ENCODE results near the gene ALCAM. TPM values are rescaled to one million over a fixed set of nuclear protein-coding genes. Genes with fewer than 3 reads are reported as not detected.

ALCAM gene
- total RNA-seq, 1 donor from 2014 or later = 15.2 TPM

- TF ChIP-seq POLR2AphosphoS5 (IDR thresholded peaks at IDR 0.05; ENCODE audit: insufficient read depth in 1 of 2, low read depth in 1 of 2) (no peak), CTCF (IDR thresholded peaks at IDR 0.05) (no peak), POLR2A (IDR thresholded peaks at IDR 0.05) (no peak)
These were observed 204.3 kb downstream of the ALCAM start for GRCh38 chr3:105571005-105571404.

GRCh38 chr3:105572501-105572900 lies 205.8 kb downstream of the ALCAM start:
- TF ChIP-seq CTCF (IDR thresholded peaks at IDR 0.05) = no peak
- TF ChIP-seq POLR2A (IDR thresholded peaks at IDR 0.05) = no peak
- TF ChIP-seq POLR2AphosphoS5 (IDR thresholded peaks at IDR 0.05; ENCODE audit: insufficient read depth in 1 of 2, low read depth in 1 of 2) = no peak
- Histone ChIP-seq H3K27me3 (no peaks in the 10 kb centered on the region), H3K27ac (no peak overlapping the region), H3K4me1 (no peaks in the 10 kb centered on the region), H3K9me3 (no peaks in the 10 kb centered on the region), H3K4me3 (no peak overlapping the region), H3K36me3 (no peaks in the 10 kb centered on the region)
- DNase-seq (ENCODE audit: extremely low spot score in 2 of 2) = no peak
- intact Hi-C loops (cut with DNase I) = no loop called here

More at GRCh38 chr3:105571005-105571404, 204.3 kb downstream of the ALCAM start:
- Histone ChIP-seq H3K4me3 (no peak overlapping the region), H3K36me3 (no peaks in the 10 kb centered on the region), H3K27me3 (no peaks in the 10 kb centered on the region), H3K4me1 (no peaks in the 10 kb centered on the region), H3K27ac (no peak overlapping the region), H3K9me3 (no peaks in the 10 kb centered on the region)
- intact Hi-C loops (cut with DNase I) = no loop called here
- no peak for DNase-seq (ENCODE audit: extremely low spot score in 2 of 2)

DNA sequence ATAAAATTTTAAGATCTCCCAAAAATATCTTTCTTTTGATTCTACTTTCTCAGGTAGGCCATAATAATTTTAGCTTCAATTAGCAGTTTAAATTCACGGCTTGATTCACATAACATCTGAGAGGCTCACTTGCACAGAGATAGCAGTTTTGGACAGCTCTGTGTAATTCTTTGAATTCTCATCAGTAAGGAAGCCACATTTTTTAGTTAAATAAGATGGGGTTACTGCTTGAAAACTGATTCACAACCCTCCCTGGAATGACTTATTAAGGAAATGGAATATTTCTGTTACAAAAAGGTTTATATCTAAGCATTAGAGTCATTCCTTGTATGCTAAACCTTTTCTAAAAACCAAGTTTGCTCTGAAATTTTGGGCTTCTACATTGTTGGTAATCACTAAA lies 212.7 kb downstream of the ALCAM start:
- H3K27me3 ChIP-seq = no peaks in the 10 kb centered on the region
- no peaks in the 10 kb centered on the region for H3K36me3 ChIP-seq
- intact Hi-C loops (cut with DNase I) = no loop called here
- no peak overlapping the region for H3K27ac ChIP-seq
- no peaks in the 10 kb centered on the region for H3K9me3 ChIP-seq
- DNase-seq (ENCODE audit: extremely low spot score in 2 of 2) = no peak
- no peaks in the 10 kb centered on the region for H3K4me1 ChIP-seq
- no peak overlapping the region for H3K4me3 ChIP-seq
- no peak for TF ChIP-seq POLR2AphosphoS5 (IDR thresholded peaks at IDR 0.05; ENCODE audit: insufficient read depth in 1 of 2, low read depth in 1 of 2)
- TF ChIP-seq POLR2A (IDR thresholded peaks at IDR 0.05) = no peak
- TF ChIP-seq CTCF (IDR thresholded peaks at IDR 0.05) = no peak

DNA sequence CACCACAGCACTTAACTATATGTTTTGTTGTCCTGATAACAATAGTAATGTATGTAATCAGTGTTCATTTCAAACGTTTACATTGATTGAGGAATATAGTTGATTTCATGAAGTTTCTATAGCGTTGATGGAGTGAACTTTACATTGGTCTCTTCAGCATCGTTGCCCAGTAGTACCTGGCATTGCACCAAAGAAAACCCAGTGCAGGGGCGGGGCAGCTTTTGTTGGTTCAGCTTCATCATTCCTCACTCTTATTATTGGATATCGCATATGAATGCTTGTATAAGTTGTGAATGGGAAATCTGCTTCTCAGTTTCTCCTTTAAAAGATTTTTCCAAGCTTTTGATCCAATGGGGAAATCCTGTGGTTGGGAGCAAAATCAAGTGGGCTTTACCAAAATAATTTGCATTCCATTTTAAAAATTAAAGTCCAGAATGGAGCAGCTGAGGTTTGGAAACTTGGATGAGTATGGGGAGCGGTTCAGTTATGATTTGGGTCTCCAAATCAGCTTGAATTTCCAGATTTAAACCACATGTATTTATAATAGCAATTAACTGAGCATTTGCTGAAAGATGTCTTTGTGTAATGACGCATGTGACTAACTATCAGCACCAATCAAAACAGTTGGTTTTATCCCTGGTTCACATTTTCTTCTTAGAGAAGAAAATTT lies 213.7 kb downstream of the ALCAM start:
- DNase-seq (ENCODE audit: extremely low spot score in 2 of 2) = no peak
- Histone ChIP-seq H3K4me1 (no peaks in the 10 kb centered on the region), H3K36me3 (no peaks in the 10 kb centered on the region), H3K27me3 (no peaks in the 10 kb centered on the region), H3K4me3 (no peak overlapping the region), H3K27ac (no peak overlapping the region), H3K9me3 (no peaks in the 10 kb centered on the region)
- intact Hi-C loops (cut with DNase I) = no loop called here
- no peak for TF ChIP-seq CTCF (IDR thresholded peaks at IDR 0.05)
- TF ChIP-seq POLR2AphosphoS5 (IDR thresholded peaks at IDR 0.05; ENCODE audit: insufficient read depth in 1 of 2, low read depth in 1 of 2) = no peak
- no peak for TF ChIP-seq POLR2A (IDR thresholded peaks at IDR 0.05)

DNA sequence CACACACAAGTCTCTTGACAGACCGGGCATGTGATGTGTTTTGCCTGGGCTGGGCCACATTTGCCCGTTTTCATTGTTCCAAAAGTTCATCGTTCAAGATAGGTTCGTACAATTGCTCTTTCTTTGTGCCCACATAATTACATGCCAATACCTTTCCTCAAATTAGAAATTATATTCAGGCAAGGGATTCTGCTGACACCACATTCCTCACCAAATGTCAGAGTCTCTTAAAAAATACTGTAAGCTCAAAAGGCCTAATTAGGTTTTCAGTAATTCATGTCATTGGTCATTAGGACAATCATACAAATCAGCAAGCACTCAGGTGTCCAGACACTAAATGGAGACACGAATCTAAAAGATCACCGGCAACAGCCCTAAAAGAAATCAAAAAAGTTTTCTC lies 215.3 kb downstream of the ALCAM start:
- H3K4me3 ChIP-seq = no peak overlapping the region
- intact Hi-C loops (cut with DNase I) = no loop called here
- no peaks in the 10 kb centered on the region for H3K9me3 ChIP-seq
- TF ChIP-seq POLR2AphosphoS5 (IDR thresholded peaks at IDR 0.05; ENCODE audit: insufficient read depth in 1 of 2, low read depth in 1 of 2) (no peak), POLR2A (IDR thresholded peaks at IDR 0.05) (no peak), CTCF (IDR thresholded peaks at IDR 0.05) (no peak)
- H3K36me3 ChIP-seq = no peaks in the 10 kb centered on the region
- no peaks in the 10 kb centered on the region for H3K4me1 ChIP-seq
- no peak overlapping the region for H3K27ac ChIP-seq
- no peak for DNase-seq (ENCODE audit: extremely low spot score in 2 of 2)
- H3K27me3 ChIP-seq = no peaks in the 10 kb centered on the region
